ENCODE results near the gene LAMP2.

- TF ChIP-seq POLR2AphosphoS5 (IDR thresholded peaks at IDR 0.05; ENCODE audit: low read depth, low read length) = no peak
- no peak for TF ChIP-seq REST (IDR thresholded peaks at IDR 0.05; ENCODE audit: insufficient read depth in 1 of 2, low read depth in 2 of 2, low read length in 2 of 2)
Observed at GRCh38 chrX:120512222-120512621, 43.1 kb upstream of the LAMP2 start.
